GM12891 (cell line): ENCODE results near the gene ITIH2.

Source experiments
- PAX5 ChIP-seq: IDR thresholded peaks from 2 replicates; pipeline ENCODE4 v1.6.1; 2011; ENCODE audit warnings: low read length, moderate library complexity, mild to moderate bottlenecking; ENCODE audit not compliant: insufficient read depth, severe bottlenecking
- POLR2A ChIP-seq: IDR thresholded peaks from 2 replicates; pipeline ENCODE4 v1.6.1; 2011; ENCODE audit warnings: low read depth, low read length, control low read depth
- POLR2AphosphoS5 ChIP-seq: IDR thresholded peaks from 2 replicates; pipeline ENCODE4 v1.6.1; 2011; ENCODE audit warnings: low read depth, low read length, control low read depth
- SPI1 ChIP-seq: IDR thresholded peaks from 2 replicates; pipeline ENCODE4 v1.6.1; 2011; ENCODE audit warnings: low read depth, low read length, control low read depth
- TAF1 ChIP-seq: IDR thresholded peaks from 2 replicates; pipeline ENCODE4 v1.6.1; 2011; ENCODE audit warnings: low read depth, low read length, control low read depth

DNA sequence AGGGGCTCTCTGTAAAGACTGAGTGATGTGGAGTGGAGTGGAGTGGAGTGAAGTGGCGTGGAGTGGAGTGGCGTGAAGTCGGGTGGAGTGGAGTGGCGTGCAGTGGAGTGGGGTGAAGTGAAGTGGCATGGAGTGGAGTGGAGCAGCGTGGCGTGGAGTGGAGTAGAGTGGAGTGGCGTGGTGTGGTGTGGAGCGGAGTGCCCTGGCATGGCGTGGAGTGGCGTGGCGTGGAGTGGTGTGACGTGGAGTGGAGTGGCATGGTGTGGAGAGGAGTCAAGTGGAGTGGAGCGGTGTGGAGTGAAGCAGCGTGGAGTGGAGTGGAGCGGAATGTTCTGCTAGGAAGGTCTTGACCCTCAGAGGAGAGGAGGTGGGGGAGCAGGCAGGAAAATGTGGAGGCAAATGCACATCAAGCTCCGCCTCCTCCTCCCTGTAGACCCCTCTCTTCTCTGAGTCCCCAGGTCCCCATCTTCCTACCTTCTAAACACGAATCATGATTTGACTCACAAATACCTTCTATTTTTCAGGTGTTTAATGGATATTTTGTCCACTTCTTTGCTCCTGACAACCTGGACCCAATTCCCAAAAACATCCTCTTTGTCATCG, 19.9 kb downstream of the ITIH2 start:
- TF ChIP-seq POLR2A (no peak), POLR2AphosphoS5 (no peak), TAF1 (no peak), PAX5 (no peak), SPI1 (no peak)
